HEK293 (cell line): ENCODE results near the gene IFI30.
A peak's percentile ranks its signal among the peaks of the same experiment; 100 is the strongest.

Experiments
- CTCF ChIP-seq: fragments of 450-650 bp; formaldehyde crosslinking; IDR thresholded peaks from 2 replicates; pipeline ENCODE4 v1.5.1; 2016; ENCODE audit warnings: missing biosample characterization, missing genetic modification characterization
- GLI4 ChIP-seq: fragments of 450-650 bp; formaldehyde crosslinking; IDR thresholded peaks from 2 replicates; pipeline ENCODE4 v1.5.1; 2016; ENCODE audit warnings: missing biosample characterization, missing genetic modification characterization
- TRIM28 ChIP-seq: IDR thresholded peaks from 2 replicates; pipeline ENCODE4 v1.6.1; 2011; ENCODE audit warnings: low read length, control low read depth, borderline replicate concordance
- ZBTB1 ChIP-seq: fragments of 450-650 bp; formaldehyde crosslinking; IDR thresholded peaks from 2 replicates; pipeline ENCODE4 v1.5.1; 2016; ENCODE audit warnings: missing biosample characterization, missing genetic modification characterization
- ZBTB17 ChIP-seq: fragments of 450-650 bp; formaldehyde crosslinking; IDR thresholded peaks from 2 replicates; pipeline ENCODE4 v1.5.1; 2016; ENCODE audit warnings: missing biosample characterization, missing genetic modification characterization
- ZBTB26 ChIP-seq: fragments of 450-650 bp; formaldehyde crosslinking; optimal IDR thresholded peaks from 2 replicates; pipeline ENCODE3; 2016; ENCODE audit warnings: missing biosample characterization, mild to moderate bottlenecking, missing genetic modification characterization
- ZNF140 ChIP-seq: fragments of 450-650 bp; formaldehyde crosslinking; IDR thresholded peaks from 2 replicates; pipeline ENCODE4 v1.5.1; 2016; ENCODE audit warnings: missing biosample characterization, missing genetic modification characterization
- ZNF223 ChIP-seq: fragments of 450-650 bp; formaldehyde crosslinking; IDR thresholded peaks from 2 replicates; pipeline ENCODE4 v1.5.1; 2016; ENCODE audit warnings: missing biosample characterization, missing genetic modification characterization
- ZNF274 ChIP-seq, 2 experiments: fragments of 200-500 bp in 1 of 2; fragments of 450-650 bp in 1 of 2; sonication (Bioruptor generic) in 1 of 2; formaldehyde crosslinking in 1 of 2; IDR thresholded peaks; 2 replicates each; pipeline versions ENCODE4 v1.5.1 to v1.6.1; 2014 to 2016; ENCODE audit warnings: borderline replicate concordance in 1 of 2, inconsistent platforms in 1 of 2, low read length in 1 of 2, missing biosample characterization in 1 of 2, missing genetic modification characterization in 1 of 2
- ZNF416 ChIP-seq: fragments of 450-650 bp; formaldehyde crosslinking; IDR thresholded peaks from 2 replicates; pipeline ENCODE4 v1.5.1; 2016; ENCODE audit warnings: missing biosample characterization, missing genetic modification characterization
- ZNF580 ChIP-seq: fragments of 450-650 bp; formaldehyde crosslinking; IDR thresholded peaks from 2 replicates; pipeline ENCODE4 v1.5.1; 2016; ENCODE audit warnings: missing biosample characterization, missing genetic modification characterization
- ZNF76 ChIP-seq: fragments of 450-650 bp; formaldehyde crosslinking; IDR thresholded peaks from 2 replicates; pipeline ENCODE4; 2016; ENCODE audit warnings: low read depth, missing biosample characterization, missing genetic modification characterization, borderline replicate concordance
- ZNF776 ChIP-seq: fragments of 450-650 bp; formaldehyde crosslinking; IDR thresholded peaks from 2 replicates; pipeline ENCODE4 v1.5.0; 2017; ENCODE audit warnings: missing biosample characterization, missing genetic modification characterization, borderline replicate concordance
- ZNF843 ChIP-seq: fragments of 450-650 bp; formaldehyde crosslinking; IDR thresholded peaks from 2 replicates; pipeline ENCODE4 v1.5.1; 2016; ENCODE audit warnings: missing biosample characterization, missing genetic modification characterization

GRCh38 chr19:18153556-18154134 lies 20.0 kb upstream of the IFI30 start:
- TF ChIP-seq ZNF76 (tag by site-specific recombination), result no peak
- no peak for TF ChIP-seq ZBTB1 (tag by site-specific recombination)
- TF ChIP-seq CTCF (tag by site-specific recombination), result no peak
- peak; percentile 79 for TF ChIP-seq ZBTB26 (tag by site-specific recombination)
- TF ChIP-seq ZNF580, result no peak
- TF ChIP-seq TRIM28, result no peak
- TF ChIP-seq ZNF416, result no peak
- TF ChIP-seq ZNF776 (tag by site-specific recombination), result no peak
- TF ChIP-seq ZNF223, result no peak
- no peak for TF ChIP-seq ZNF140 (tag by site-specific recombination)
- no peak for TF ChIP-seq ZNF274 (IDR thresholded peaks at IDR 0.05; ENCODE audit: low read length)
- no peak for TF ChIP-seq ZNF274 (tag by site-specific recombination; IDR thresholded peaks at IDR 0.05; ENCODE audit: borderline replicate concordance)
- no peak for TF ChIP-seq GLI4 (tag by site-specific recombination)
- no peak for TF ChIP-seq ZNF843 (tag by site-specific recombination)
- TF ChIP-seq ZBTB17, result no peak
